GM19455 (cell line): ENCODE results near the gene COPZ1.

Experiments used
- ATAC-seq: cut with Tn5 transposase; IDR thresholded peaks from one replicate; pipeline ENCODE4 v1.9.1; 2021; ENCODE audit not compliant: unreplicated experiment

COPZ1 gene

GRCh38 chr12:54357506-54358190, 32.7 kb downstream of the COPZ1 start:
- ATAC-seq, result no peak

- ATAC-seq, result no peak
Measured at GRCh38 chr12:54358191-54358944, 33.4 kb downstream of the COPZ1 start.

- ATAC-seq, result peak; percentile 98
Measured at GRCh38 chr12:54358945-54359761, 34.2 kb downstream of the COPZ1 start.

GRCh38 chr12:54359762-54360351, 34.9 kb downstream of the COPZ1 start:
- no peak for ATAC-seq

- no peak for ATAC-seq
Measured at GRCh38 chr12:54360717-54361456, 36.0 kb downstream of the COPZ1 start.

DNA sequence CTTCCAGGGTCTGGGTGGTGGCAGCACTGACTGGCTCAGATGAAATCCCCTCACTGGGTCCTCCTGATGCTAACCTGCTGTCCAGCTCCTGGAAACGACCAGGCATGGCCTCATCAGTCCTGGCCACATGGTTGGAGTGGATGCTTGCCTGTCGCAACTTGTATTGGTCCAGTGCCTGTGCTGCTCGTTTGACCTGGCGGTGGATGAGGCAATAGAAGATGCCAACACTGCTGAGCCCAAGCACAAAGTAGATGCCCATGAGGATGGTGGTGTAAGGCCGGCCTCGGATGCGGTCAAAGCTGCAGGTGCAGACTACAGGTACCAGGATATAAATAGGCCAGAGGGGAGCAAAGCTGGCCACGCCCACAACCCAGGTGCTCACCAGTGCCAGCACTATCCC, 38.1 kb downstream of the COPZ1 start:
- ATAC-seq, result no peak

- ATAC-seq, result no peak
Measured at GRCh38 chr12:54363618-54364017, 38.7 kb downstream of the COPZ1 start.

DNA sequence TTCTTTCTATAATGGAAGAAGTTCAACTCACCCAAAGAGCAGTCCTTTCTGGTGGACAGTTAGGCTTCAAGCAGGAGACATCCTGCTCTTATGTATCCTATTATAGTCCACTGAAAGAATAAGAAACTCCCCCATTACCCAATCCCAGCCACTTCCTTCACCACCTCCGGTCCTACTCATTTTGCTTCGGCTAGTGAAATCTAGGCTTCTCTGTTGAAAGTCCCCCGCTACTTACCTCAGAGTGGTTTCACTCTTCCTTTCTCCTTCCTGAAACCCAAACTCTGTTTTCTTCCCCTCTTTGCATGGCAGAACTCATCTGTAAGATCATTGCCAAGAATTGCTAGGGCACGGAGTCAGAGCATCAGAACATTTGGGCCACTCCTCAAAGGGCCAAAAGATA, 39.5 kb downstream of the COPZ1 start, which contains the start of gene GPR84:
Gene GPR84 (minus strand): TSS at position 74 of the 400 bp plus-strand sequence. CDS start 635 bp downstream, outside the sequence.
- no peak for ATAC-seq

GRCh38 chr12:54368025-54368708, 43.2 kb downstream of the COPZ1 start:
- peak; percentile 5 for ATAC-seq

DNA sequence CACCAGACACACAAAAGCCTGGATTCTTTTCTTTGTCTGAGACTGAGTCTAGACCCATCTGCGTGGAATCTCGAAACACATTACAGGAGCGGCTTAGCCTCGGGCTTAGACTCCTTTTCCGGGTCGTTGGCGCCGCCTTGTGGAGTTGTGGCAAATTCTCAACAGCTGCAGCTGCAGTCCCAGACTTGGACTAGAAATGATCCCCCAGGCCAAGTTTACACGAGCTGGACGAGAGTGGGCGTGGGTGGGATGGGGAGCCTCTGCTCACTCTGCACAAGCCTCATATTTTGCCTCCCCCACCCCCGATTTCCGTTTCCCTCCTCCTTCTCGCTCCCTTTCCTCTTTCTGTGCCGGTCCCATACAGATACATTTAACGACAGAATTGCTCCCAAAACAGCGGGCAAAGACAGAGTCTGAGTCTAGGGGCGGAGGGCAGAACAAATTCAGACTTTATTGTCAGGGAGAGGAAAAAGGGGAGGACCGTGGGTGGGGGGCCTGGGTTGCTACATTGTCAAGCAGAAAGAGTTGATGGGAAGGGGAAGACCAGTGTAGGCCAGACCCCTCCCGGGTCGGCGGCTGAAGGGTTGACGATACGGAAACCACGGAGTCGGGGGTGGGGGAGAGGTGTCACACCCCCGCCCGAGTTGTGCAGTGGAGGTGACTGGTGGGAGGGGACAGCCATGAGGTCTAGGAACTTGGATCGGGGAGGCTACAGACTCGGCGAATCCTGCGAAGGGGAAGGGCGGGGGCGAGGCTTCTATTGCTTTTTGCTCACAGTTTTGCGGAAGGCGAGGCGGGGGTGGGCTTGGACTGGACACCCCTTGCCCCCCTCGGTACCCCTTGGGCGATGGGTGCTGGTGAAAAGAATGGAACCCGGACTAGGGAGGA, 44.0 kb downstream of the COPZ1 start:
- peak; percentile 74 for ATAC-seq

- no peak for ATAC-seq
Measured at GRCh38 chr12:54369597-54370131, 44.7 kb downstream of the COPZ1 start.

DNA sequence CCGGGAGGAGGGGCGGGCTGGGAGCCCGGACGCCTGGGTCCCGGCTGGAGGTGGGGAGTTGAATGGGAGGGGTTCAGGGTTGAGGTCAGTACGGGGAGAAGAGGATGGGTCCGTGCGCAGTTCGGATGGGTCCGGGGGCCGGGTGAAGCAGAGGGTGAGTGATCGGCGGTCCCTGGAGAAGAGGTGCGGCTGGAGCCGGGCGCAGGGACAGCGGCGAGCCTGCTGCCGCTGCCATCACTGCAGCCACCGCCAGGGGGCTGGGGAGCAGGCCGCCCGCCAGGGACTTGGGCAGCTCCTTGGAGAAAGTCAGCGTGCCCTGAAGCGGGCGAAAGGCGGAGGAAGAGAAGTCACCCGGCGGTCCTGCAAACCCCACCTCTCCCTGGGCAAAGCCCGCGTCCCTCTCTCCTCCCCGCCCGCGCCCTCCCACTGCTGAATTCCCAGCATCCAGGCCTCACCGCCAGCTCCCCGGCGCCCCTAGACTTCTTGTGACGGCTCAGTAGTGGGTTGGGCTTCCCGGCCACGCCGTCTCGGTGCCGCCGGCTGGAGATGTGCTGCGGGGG, 45.3 kb downstream of the COPZ1 start:
- ATAC-seq, result peak; percentile 73

DNA sequence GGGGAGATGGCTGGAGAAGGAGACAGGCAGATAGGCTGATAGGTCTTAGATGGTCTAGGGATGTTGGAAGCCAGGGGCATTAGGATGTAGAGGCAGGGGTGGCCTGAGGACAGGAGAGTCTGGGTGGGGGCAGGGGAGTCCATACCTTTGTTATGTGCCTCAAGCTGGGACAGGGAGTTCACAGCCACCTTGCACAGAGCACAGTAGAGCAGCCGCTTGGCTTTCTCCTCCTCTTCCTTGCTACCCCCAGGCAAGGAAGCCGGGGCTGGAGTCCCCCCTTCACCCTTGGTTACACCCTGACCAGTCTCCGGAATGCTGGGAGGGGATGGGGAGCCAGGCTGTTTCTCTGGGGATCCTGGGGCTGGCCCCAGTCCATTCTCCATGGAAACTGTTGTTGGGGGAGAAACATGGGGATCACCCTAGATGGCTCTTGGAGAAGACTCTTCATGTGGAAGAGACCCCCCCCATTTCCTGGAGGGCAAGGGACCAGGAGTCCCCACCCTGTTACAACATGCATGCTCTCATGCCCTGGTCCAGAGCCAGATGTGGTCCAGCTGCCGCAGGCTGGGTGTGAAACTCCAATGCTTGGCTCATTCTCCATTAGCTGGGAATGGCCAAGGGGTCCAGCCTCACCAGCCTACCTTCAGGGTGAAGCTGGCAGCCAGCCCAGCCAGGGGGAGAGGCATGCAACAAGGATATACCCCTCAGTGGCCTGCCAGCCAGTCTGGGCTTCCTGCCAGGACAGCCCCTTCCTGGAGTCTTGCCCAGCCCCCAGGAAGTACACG, 46.6 kb downstream of the COPZ1 start:
- no peak for ATAC-seq

DNA sequence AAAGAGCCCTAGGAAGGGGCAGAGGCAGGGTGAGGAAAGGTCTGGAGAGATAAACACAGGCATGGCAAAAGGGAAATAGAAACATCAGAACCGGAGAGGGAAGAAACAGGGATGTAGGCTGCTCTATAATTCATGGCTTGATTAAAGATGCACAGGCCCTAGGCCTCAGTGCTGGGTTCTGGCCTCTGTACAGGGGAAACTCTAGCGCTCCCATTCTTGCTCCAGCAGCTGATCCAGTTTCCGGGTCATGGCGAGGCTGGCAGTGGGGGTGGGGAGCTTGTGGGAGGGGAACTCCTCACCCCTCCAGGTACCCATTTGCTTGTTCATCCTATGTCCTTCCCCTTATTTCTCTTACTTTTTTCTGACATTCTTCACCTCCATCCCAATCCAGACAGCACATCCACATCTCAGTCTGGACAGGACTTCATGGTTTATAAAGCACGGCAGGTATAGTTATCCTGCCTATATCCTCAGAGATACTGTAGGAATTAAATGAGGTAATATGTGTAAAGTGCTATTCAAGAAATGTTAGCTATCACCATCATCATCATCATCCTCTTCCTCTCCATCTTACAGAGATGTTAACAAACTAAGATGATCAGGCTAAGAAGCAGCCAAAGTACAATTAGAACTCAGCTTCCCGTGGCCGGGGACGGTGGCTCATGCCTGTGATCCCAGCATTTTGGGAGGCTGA, 47.3 kb downstream of the COPZ1 start:
- no peak for ATAC-seq

DNA sequence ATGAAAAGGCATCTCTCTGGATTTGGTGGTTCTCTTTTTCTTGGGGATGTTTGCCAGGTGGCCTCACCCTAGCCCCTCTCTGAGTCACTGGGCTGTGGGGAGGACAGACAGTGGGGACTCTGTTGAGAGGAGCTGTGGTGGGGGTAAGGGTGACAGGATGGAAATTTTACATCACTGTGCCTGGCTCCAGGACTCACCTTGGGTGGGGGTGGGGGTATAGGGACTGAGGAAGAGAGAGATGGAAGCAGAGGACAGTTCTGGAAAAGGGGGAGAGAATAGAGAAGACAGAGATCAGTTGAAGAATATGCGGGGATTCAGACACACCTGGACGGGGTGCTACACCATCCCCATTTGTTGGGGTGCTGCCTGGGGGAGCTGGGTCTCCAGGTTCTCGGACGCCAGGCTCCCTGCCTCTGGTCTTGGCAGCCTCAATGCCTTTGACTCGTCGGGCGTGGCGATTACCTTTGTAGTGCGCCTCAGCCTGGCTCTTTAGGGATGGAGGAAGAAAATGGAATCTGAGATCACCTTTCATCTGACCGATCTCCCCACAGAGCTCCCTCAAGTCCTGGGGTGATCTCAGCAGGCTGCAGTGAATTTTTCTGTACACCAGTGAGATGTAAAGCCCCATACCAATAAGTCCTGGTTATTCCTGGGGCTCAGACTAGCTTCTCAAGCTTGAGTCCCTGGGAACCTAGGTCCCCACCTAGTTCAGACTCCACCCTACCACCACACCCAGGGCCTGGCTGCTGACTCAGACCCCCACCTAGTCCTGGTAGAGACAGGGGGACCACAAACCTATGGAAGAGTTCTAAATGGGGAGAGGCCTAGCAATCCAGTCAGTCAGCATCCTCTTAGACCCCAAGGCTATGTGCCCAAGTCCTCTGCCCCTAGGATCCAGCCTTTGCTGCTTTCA, 49.0 kb downstream of the COPZ1 start:
- no peak for ATAC-seq
